Measurements from ENCODE around the gene MPHOSPH8.
"Not testable (repeated sequence)": the region's sequence is repeated elsewhere in the genome, so short reads cannot be mapped to it uniquely, and the experiment has no call there.

MPHOSPH8 gene

DNA sequence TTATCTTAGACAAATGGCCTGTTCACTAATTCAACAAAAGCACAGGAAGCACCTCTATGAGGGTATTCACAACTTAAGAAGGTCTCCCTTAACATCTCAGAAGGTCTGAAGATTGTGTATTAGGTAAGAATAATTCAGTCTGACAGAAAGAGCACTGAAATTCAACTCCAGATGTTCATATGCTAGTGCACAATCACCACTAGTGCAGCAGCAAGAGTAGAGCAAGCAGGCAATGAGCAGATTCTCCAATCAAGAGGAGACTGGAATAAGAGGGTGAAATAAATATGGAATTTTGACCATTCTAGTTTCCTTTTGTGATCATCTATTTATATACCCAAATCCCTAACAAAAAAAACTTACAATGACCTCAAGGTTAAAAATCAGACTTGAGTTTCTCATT lies 52.0 kb downstream of the MPHOSPH8 start:
- DNase-seq, result no peak

GRCh38 chr13:19691447-19691846 lies 58.0 kb downstream of the MPHOSPH8 start:
- DNase-seq, result not testable (repeated sequence)

- DNase-seq, result no peak
Measured at GRCh38 chr13:19695428-19695827, 62.0 kb downstream of the MPHOSPH8 start.

DNA sequence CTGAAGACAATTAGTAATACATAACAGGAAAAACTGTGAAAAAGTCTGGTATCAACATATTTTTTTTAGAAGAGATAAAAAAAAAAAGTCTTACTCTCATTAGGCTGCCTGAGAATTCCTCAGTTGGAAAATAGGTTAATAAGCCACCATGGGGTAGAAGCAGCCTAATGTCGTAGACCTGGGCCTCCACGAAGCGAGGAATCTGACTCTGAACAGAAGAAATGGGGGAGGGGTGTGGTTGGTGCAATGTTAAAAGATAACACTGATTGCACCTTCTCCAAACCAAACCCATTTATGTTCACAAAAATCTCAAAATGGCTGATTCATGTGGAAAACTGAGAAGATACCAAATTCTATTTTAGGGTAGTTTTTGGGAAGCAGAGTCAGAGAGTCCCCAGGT lies 62.4 kb downstream of the MPHOSPH8 start:
- no peak for DNase-seq

GRCh38 chr13:19700963-19701362 lies 67.5 kb downstream of the MPHOSPH8 start:
- DNase-seq, result not testable (repeated sequence)

- not testable (repeated sequence) for DNase-seq
Measured at GRCh38 chr13:19701619-19702018, 68.2 kb downstream of the MPHOSPH8 start.

DNA sequence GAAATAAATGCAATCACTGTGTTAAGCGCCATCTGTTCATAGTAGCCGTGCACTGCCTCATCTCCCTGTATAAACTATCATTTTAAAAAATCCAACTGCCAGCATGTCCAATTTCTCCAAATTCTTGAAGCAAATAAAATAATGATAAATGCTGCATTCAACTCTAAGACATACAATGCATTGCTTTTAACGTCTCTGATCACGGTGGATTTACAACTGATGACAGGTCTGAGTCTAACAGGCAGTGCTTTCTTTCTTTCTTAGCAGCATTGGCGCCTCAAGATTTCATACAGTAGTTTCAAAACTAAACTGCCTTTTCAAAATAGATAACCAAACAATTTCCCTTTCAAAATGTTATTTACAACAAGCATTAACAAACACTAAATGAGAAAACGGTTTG lies 70.8 kb downstream of the MPHOSPH8 start:
- not testable (repeated sequence) for DNase-seq

DNA sequence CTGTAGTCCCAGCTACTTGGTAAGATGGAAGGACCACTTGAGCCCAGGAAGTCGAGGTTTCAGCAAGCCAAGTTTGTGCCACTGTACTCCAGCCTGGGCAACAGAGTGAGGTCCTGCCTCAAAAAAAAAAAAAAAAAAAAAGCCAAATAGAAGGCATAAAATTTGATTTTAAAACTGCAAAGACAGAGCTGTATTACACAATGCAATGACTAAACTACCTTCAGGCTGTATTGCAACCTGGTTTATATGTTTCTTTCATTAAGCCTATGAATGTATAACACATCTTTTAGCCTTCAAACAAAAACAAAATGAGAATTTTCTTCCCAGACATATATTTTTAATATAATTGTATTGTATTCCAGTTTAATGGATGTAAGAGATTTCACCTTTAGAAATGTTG lies 75.6 kb downstream of the MPHOSPH8 start:
- not testable (repeated sequence) for DNase-seq

DNA sequence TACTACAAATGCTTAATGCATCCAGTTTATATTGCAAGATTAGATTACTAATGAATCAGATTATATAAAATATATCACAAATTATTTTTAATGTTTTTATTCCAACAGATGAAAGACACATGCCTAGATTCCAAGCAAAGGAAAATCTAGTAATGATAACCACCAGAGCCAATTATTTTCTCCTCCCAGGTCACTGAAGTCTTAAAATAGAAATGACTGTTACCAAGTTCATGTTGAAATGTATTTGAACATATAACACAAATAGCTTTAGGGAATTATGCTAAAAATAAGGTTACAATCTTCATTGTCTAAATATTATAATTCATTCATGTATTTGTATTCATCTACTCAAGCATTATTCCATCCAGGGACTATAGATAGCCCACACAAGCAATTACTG lies 76.3 kb downstream of the MPHOSPH8 start:
- not testable (repeated sequence) for DNase-seq

GRCh38 chr13:19713186-19713965 lies 79.9 kb downstream of the MPHOSPH8 start:
- DNase-seq, result no peak

GRCh38 chr13:19720039-19720438 lies 86.6 kb downstream of the MPHOSPH8 start:
- no peak for DNase-seq
